Retinal pigment epithelial cell (primary cell): Measurements from ENCODE around the gene ASS1.

Experiments
- DNase-seq: peaks from one replicate; pipeline ENCODE4 v3.0.0-alpha.2; 2010; ENCODE audit warnings: low read depth
- H3K4me3 ChIP-seq: 2 replicates; pipeline ENCODE4 v1.5.1; 2011; ENCODE audit warnings: mild to moderate bottlenecking, low read length, control low read depth, moderate library complexity
- TF ChIP-seq, protein P1 (sequence below): conservative IDR thresholded peaks from 2 replicates; pipeline ENCODE4 v1.5.1; 2011; ENCODE audit warnings: low read depth, low read length, control low read depth, inconsistent platforms

ASS1 gene

DNA sequence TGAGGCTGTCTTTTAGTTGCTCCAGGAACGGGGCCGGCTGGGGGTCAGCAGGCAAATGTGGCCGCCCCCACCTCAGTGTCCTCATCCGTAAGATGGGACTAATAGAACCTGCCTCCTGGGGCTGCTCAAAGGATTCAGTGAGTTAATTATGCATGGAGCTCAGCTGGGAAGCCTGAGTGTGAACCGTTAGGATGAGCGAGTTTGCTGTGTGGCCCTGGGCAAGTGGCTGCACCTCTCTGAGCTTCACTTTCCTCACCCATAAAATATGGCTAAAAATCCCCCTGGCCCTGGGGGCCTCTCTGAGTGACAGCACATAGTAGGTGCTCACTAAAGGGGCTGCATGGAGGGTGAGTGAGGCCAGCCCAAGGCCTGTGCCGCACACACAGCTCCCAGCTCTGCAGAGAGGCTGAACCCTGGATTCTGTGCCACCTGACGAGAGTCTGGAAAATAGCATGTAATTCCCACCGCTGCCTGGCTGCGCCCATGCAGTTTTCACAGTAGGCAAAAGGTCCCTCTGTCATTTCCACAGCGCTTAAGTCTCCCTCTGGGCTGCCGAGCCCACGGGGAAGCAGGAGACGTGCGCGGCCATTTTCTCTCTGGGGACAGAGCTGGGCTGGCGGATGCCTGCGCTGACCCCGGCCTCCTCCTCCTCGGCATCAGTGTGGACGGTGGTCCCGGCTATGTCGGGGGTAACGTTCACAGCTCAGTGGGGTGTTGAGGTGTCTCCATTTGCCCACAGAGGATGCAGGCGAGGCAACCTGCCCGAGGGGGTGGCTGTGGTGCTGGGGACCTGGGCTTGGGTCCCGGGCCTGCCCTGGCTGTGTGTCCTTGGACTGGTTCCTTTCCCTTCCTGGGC lies 18.2 kb downstream of the ASS1 start:
- TF ChIP-seq, protein P1, sequence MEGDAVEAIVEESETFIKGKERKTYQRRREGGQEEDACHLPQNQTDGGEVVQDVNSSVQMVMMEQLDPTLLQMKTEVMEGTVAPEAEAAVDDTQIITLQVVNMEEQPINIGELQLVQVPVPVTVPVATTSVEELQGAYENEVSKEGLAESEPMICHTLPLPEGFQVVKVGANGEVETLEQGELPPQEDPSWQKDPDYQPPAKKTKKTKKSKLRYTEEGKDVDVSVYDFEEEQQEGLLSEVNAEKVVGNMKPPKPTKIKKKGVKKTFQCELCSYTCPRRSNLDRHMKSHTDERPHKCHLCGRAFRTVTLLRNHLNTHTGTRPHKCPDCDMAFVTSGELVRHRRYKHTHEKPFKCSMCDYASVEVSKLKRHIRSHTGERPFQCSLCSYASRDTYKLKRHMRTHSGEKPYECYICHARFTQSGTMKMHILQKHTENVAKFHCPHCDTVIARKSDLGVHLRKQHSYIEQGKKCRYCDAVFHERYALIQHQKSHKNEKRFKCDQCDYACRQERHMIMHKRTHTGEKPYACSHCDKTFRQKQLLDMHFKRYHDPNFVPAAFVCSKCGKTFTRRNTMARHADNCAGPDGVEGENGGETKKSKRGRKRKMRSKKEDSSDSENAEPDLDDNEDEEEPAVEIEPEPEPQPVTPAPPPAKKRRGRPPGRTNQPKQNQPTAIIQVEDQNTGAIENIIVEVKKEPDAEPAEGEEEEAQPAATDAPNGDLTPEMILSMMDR, result no peak

GRCh38 chr9:130463763-130464745 lies 19.3 kb downstream of the ASS1 start:
- TF ChIP-seq, protein P1, result no peak
- H3K4me3 ChIP-seq, result no peak overlapping the region
- DNase-seq, result no peak

More for the DNA sequence above, 18.2 kb downstream of the ASS1 start:
- no peak overlapping the region for H3K4me3 ChIP-seq
- no peak for DNase-seq

- DNase-seq, result no peak
- TF ChIP-seq, protein P1, result no peak
- no peak overlapping the region for H3K4me3 ChIP-seq
Observed at GRCh38 chr9:130465383-130466096, 20.8 kb downstream of the ASS1 start.

GRCh38 chr9:130466537-130467217 lies 21.9 kb downstream of the ASS1 start:
- DNase-seq, result no peak
- TF ChIP-seq, protein P1, result no peak
- no peak overlapping the region for H3K4me3 ChIP-seq

DNA sequence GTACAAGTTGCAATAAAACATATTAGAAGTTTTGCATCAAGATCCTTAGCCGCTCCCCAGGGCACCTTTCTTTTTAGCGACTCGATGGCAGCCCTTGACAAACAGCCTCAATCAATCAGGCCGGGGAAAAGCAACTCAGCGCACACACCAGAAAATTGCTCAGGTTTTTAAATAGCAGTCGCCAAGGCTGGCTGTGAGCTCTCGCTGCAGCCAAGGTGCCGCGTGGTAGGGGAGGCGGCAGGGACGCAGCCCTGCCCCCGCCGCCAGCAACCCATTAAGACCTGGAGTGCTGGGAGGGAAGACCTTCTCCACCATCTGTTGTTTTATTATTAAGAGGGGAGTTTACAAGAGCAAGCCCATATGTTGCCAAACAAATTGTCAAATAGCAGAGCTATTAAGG lies 22.6 kb downstream of the ASS1 start:
- H3K4me3 ChIP-seq, result no peak overlapping the region
- DNase-seq, result no peak
- TF ChIP-seq, protein P1, result no peak

DNA sequence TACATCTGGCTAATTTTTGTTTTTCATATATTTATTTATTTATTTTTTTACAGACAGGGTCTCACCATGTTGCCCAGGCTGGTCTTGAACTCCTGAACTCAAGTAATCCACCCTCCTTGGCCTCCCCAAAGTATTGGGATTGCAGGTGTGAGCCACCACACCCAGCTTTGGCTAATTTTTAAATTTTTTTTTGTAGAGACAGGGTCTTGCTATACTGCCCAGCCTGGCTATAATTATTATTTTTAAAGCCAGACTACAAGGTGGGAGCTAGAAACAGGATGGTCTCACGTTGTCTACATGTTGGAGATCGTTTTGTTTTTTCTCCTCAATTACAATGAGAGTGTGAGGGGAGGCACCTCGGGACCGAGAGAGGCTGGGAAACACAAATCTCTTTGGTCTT lies 23.8 kb downstream of the ASS1 start:
- no peak overlapping the region for H3K4me3 ChIP-seq
- DNase-seq, result no peak
- TF ChIP-seq, protein P1, result no peak
